ENCODE measurements around the gene PPP1R9A. TPM values are rescaled to one million over a fixed set of nuclear protein-coding genes. Genes with fewer than 3 reads are reported as not detected.

PPP1R9A gene
- total RNA-seq, 1 experiment from 2014 or later = 6.3 TPM

- no peaks in the 10 kb centered on the region for H3K27me3 Mint-ChIP-seq (ENCODE audit: insufficient read depth, unreplicated experiment)
- H3K9me3 Mint-ChIP-seq (ENCODE audit: unreplicated experiment) = peaks cover 21% of the 10 kb centered on the region
- TF ChIP-seq CTCF (IDR thresholded peaks at IDR 0.05; ENCODE audit: unreplicated experiment) = no peak
- DNase-seq (ENCODE audit: unreplicated experiment) = peak; percentile 23
- H3K27ac Mint-ChIP-seq (ENCODE audit: low read depth, unreplicated experiment) = no peak overlapping the region
- POLR2A ChIA-PET = no interaction called here
- no peaks in the 10 kb centered on the region for H3K36me3 Mint-ChIP-seq (ENCODE audit: insufficient read depth, unreplicated experiment)
- intact Hi-C loops (cut with micrococcal nuclease) = no loop called here
- H3K4me3 Mint-ChIP-seq (ENCODE audit: unreplicated experiment) = no peak overlapping the region
- peaks cover 7% of the 10 kb centered on the region for H3K4me1 Mint-ChIP-seq (ENCODE audit: insufficient read depth, unreplicated experiment)
- no TSS peak for BruUV-seq (replicated peaks)
- CTCF ChIA-PET = no interaction called here
Measured at GRCh38 chr7:94882891-94883290, 24.5 kb upstream of the PPP1R9A start.

- no peaks in the 10 kb centered on the region for H3K27me3 Mint-ChIP-seq (ENCODE audit: insufficient read depth, unreplicated experiment)
- peaks cover 6% of the 10 kb centered on the region for H3K4me1 Mint-ChIP-seq (ENCODE audit: insufficient read depth, unreplicated experiment)
- no peaks in the 10 kb centered on the region for H3K36me3 Mint-ChIP-seq (ENCODE audit: insufficient read depth, unreplicated experiment)
- DNase-seq (ENCODE audit: unreplicated experiment) = no peak
- peaks cover 14% of the 10 kb centered on the region for H3K9me3 Mint-ChIP-seq (ENCODE audit: unreplicated experiment)
- intact Hi-C loops (cut with micrococcal nuclease) = no loop called here
- no peak for TF ChIP-seq CTCF (IDR thresholded peaks at IDR 0.05; ENCODE audit: unreplicated experiment)
- ChIA-PET CTCF (interaction anchor here (0.6 to 0.7 kb wide), 3 partner anchors 286 to 594 kb away, joined by 5 to 8 read pairs (median 6); no protein-coding TSS in a partner anchor), POLR2A (no interaction called here)
- no peak overlapping the region for H3K4me3 Mint-ChIP-seq (ENCODE audit: unreplicated experiment)
- no peak overlapping the region for H3K27ac Mint-ChIP-seq (ENCODE audit: low read depth, unreplicated experiment)
- BruUV-seq (replicated peaks) = no TSS peak
Measured at GRCh38 chr7:94883616-94884015, 23.8 kb upstream of the PPP1R9A start.

GRCh38 chr7:94888551-94888950, 18.8 kb upstream of the PPP1R9A start:
- DNase-seq (ENCODE audit: unreplicated experiment) = peak; percentile 59
- Mint-ChIP-seq H3K9me3 (ENCODE audit: unreplicated experiment) (peaks cover 7% of the 10 kb centered on the region), H3K27ac (ENCODE audit: low read depth, unreplicated experiment) (no peak overlapping the region), H3K36me3 (ENCODE audit: insufficient read depth, unreplicated experiment) (peaks cover 4% of the 10 kb centered on the region), H3K4me3 (ENCODE audit: unreplicated experiment) (no peak overlapping the region), H3K4me1 (ENCODE audit: insufficient read depth, unreplicated experiment) (no peaks in the 10 kb centered on the region), H3K27me3 (ENCODE audit: insufficient read depth, unreplicated experiment) (no peaks in the 10 kb centered on the region)
- intact Hi-C loops (cut with micrococcal nuclease) = loop anchor here (1.0 kb wide), 1 partner anchor 378 kb away; no protein-coding TSS in a partner anchor
- peak; percentile 19 for TF ChIP-seq CTCF (IDR thresholded peaks at IDR 0.05; ENCODE audit: unreplicated experiment)
- CTCF ChIA-PET = interaction anchor here (0.6 to 2.0 kb wide), 14 partner anchors 14 to 442 kb away, joined by 3 to 8 read pairs (median 4); partner anchors contain the start of gene SGCE
- BruUV-seq (replicated peaks) = no TSS peak
- POLR2A ChIA-PET = interaction anchor here (0.7 to 1.7 kb wide), 5 partner anchors 38 to 268 kb away, joined by 3 to 4 read pairs (median 4); partner anchors contain the start of gene SGCE

- TF ChIP-seq CTCF (IDR thresholded peaks at IDR 0.05; ENCODE audit: unreplicated experiment) = no peak
- ChIA-PET CTCF (interaction anchor here (0.6 to 2.0 kb wide), 10 partner anchors 13 to 439 kb away, joined by 3 to 8 read pairs (median 4); partner anchors contain the start of gene SGCE), POLR2A (interaction anchor here (0.7 to 1.7 kb wide), 5 partner anchors 37 to 269 kb away, joined by 3 to 4 read pairs (median 4); partner anchors contain the start of gene SGCE)
- intact Hi-C loops (cut with micrococcal nuclease) = loop anchor here (1.0 kb wide), 1 partner anchor 379 kb away; no protein-coding TSS in a partner anchor
- no peak overlapping the region for H3K27ac Mint-ChIP-seq (ENCODE audit: low read depth, unreplicated experiment)
- DNase-seq (ENCODE audit: unreplicated experiment) = no peak
- no peaks in the 10 kb centered on the region for H3K4me1 Mint-ChIP-seq (ENCODE audit: insufficient read depth, unreplicated experiment)
- H3K9me3 Mint-ChIP-seq (ENCODE audit: unreplicated experiment) = peaks cover 7% of the 10 kb centered on the region
- no peaks in the 10 kb centered on the region for H3K27me3 Mint-ChIP-seq (ENCODE audit: insufficient read depth, unreplicated experiment)
- H3K4me3 Mint-ChIP-seq (ENCODE audit: unreplicated experiment) = no peak overlapping the region
- peaks cover 4% of the 10 kb centered on the region for H3K36me3 Mint-ChIP-seq (ENCODE audit: insufficient read depth, unreplicated experiment)
- BruUV-seq (replicated peaks) = no TSS peak
Measured at GRCh38 chr7:94888995-94889523, 18.3 kb upstream of the PPP1R9A start.
